ENCODE data around the gene BTNL2.

DNA sequence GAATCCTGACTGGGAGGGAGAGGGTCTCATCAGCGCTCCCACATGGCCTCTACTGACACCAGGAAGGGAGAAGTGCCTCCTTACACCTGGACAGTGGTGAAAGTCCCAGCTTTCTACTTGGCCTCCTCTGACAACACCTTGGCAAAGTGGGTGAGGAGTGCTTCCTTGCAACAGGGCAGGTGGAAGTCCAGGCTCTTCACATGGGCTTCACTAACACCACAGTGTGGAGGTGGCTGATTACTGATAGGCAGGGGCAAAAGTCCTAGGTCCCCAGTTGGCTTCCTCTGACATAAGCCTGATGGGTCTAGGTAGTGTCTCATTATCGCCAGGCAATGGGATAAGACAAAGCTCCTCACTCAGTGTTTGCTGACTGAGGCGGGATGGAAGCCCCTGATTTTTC is 23.2 kb upstream of the BTNL2 start:
- TF ChIP-seq FOXK2 (IDR thresholded peaks at IDR 0.05) (no peak), ZNF384 (IDR thresholded peaks at IDR 0.05) (no peak), SP1 (IDR thresholded peaks at IDR 0.05) (no peak), ELF4 (IDR thresholded peaks at IDR 0.05) (no peak), FOXM1 (IDR thresholded peaks at IDR 0.05; ENCODE audit: borderline replicate concordance) (no peak), SUZ12 (IDR thresholded peaks at IDR 0.05) (no peak), ARNT (IDR thresholded peaks at IDR 0.05) (no peak), CTBP1 (IDR thresholded peaks at IDR 0.05; ENCODE audit: borderline replicate concordance) (no peak), LEF1 (IDR thresholded peaks at IDR 0.05; ENCODE audit: borderline replicate concordance) (no peak), HDGF (IDR thresholded peaks at IDR 0.05; ENCODE audit: borderline replicate concordance) (no peak), L3MBTL2 (conservative IDR thresholded peaks at IDR 0.05) (no peak), BHLHE40 (IDR thresholded peaks at IDR 0.05; ENCODE audit: borderline replicate concordance) (no peak), FOXA1 (IDR thresholded peaks at IDR 0.05) (no peak)
- TF ChIP-seq, protein P1, sequence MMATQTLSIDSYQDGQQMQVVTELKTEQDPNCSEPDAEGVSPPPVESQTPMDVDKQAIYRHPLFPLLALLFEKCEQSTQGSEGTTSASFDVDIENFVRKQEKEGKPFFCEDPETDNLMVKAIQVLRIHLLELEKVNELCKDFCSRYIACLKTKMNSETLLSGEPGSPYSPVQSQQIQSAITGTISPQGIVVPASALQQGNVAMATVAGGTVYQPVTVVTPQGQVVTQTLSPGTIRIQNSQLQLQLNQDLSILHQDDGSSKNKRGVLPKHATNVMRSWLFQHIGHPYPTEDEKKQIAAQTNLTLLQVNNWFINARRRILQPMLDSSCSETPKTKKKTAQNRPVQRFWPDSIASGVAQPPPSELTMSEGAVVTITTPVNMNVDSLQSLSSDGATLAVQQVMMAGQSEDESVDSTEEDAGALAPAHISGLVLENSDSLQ (IDR thresholded peaks at IDR 0.05), result no peak
